ENCODE results near the gene CTAGE9.
"Not testable (repeated sequence)": the region's sequence is repeated elsewhere in the genome, so short reads cannot be mapped to it uniquely, and the experiment has no call there.

CTAGE9 gene

DNA sequence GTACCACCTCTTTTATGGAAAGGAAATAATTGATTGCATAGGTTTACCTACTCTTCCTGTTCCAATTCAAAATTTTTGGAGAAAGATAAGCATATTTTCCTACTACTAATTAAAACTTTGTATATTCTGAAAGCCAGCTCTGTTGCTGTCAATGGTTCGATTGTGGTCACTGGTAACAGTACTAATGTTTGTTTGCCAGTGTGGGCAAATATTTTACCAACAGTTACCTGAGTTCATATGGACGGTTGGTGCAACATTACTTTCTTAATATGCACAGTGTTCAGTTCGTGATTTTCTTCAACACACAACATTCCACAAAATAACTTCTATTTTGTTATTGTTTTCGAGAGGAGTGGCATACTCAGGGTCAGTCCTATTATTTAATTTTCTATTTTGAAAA lies 17.1 kb upstream of the CTAGE9 start:
- no peak for DNase-seq

- DNase-seq, result no peak
Measured at GRCh38 chr6:131727467-131727866, 16.6 kb upstream of the CTAGE9 start.

DNA sequence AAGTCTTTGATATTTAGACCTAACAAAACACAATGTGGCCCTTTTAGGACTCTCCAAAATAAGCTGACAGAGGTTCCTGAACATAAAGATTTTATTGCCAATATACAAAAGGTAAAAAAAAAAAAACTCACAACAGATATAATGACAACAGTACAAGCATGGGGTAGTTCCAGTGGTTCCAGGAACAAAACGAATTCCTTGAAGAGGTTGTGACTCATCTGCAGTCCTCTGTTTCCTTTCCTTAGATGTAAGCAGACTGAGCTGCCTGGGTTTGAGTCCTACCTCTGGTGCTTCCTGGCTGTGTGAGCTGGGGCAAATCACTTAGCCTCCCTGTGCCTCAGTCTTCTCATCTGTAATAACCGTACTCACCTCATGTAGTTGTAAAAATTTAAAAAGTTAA lies 13.3 kb upstream of the CTAGE9 start:
- DNase-seq, result no peak

DNA sequence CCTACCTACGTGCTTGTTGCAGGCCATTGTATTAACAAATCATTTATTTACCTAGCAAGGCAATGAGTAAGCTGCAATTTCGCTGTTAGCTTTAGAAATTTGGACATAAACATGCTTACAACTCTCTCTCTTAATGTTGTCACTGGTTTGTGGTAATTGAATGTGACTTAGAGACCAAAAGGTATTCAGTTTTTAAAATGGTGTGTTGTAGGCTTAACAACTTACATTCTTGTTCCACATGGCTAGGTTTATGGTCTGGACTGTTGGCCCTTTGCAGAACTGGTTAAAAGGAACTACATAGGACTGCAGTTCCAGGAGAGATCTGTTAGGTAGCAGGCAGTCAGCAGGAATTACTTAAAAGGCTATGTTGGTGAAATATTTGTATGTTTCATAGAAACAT lies 10.3 kb upstream of the CTAGE9 start:
- no peak for DNase-seq

GRCh38 chr6:131717836-131718542 lies 7.2 kb upstream of the CTAGE9 start:
- DNase-seq, result no peak

DNA sequence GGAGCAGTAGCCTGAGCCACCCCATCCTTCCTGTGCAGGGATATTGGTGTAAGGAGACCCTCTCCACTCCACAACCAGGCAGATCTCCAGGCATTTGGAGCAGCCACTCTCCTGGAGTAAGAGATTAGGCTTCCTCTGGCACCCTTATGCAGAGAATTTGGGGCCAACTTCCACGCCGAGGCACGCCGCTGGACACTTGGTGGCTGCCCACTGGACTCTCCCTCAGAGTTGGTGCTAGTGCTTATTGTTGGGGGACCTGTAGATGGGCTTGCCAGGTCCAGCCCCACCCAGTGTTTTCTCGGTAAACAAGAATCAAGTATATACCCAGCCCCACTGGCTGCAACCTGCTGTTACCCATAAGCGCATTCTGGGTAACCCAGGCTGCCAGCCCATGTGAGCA lies 4.8 kb upstream of the CTAGE9 start:
- not testable (repeated sequence) for DNase-seq

DNA sequence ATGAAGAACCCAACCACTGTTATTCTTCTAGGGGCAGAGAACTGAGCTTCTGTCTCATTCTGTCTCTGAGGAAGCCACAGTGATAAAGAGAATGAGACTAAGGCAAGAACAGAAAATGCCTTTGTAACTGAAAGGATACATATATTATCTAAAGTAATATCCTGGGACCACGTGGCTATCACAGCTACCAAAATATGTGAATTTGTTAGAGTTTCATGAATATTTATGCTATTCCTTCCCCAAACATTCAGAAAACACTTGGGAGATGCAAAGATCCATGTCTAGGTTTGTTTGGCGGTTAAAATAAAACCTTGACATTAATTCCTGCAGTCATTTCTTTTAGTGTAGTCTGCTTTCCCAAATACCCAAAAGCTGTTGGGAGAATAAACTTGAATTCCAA lies 6.9 kb downstream of the CTAGE9 start:
- not testable (repeated sequence) for DNase-seq

GRCh38 chr6:131700851-131701250 lies 10.0 kb downstream of the CTAGE9 start:
- not testable (repeated sequence) for DNase-seq

GRCh38 chr6:131696956-131697355 lies 13.9 kb downstream of the CTAGE9 start:
- no peak for DNase-seq

DNA sequence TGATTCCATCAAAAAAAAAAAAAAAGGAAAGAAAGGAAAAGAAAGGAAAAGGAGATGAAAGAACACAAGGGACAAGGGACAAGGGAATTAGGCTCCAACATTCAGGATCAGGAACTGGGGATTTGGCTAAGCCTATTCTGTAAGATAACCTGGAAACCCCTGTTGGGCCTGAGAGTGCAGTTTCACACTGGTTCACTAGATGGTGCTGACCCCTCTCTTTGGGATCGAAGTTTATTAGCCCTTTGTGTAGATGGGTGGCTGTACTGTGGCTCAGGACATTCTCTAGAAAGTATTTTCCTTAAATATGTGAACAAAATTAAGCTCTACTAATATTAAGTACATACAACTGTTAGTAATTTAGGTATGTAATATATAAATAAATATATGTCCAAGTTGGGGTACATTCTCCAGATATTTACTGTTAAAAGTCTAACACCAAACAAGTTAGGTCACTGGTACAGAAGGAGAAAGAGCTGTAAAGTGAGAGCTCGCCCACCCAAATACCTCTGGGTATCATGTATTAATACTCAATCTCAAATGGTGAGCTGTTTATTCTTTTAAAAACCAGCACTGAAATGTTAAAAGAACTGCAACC lies 15.9 kb downstream of the CTAGE9 start:
- DNase-seq, result peak; percentile 28

- DNase-seq, result no peak
Measured at GRCh38 chr6:131693384-131693783, 17.4 kb downstream of the CTAGE9 start.

- DNase-seq, result no peak
Measured at GRCh38 chr6:131692589-131692988, 18.2 kb downstream of the CTAGE9 start.

- DNase-seq, result no peak
Measured at GRCh38 chr6:131692031-131692430, 18.8 kb downstream of the CTAGE9 start.

GRCh38 chr6:131688286-131688685 lies 22.5 kb downstream of the CTAGE9 start:
- no peak for DNase-seq

DNA sequence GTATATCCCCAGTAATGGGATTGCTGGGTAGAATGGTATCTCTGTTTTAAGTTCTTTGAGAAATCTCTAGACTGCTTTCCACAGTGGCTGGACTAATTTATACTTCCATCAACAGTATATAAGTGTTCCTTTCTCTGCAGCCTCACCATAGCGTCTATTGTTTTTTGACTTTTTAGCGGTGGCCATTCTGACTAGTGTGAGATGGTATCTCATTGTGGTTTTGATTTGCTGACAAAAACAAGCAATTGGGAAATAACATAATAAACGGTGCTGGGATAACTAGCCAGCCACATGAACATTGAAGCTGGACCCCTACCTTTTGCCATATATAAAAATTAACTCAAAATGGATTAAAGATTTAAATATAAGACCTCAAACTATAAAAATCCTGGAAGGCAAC lies 23.8 kb downstream of the CTAGE9 start:
- no peak for DNase-seq

- no peak for DNase-seq
Measured at GRCh38 chr6:131685266-131685780, 25.5 kb downstream of the CTAGE9 start.

DNA sequence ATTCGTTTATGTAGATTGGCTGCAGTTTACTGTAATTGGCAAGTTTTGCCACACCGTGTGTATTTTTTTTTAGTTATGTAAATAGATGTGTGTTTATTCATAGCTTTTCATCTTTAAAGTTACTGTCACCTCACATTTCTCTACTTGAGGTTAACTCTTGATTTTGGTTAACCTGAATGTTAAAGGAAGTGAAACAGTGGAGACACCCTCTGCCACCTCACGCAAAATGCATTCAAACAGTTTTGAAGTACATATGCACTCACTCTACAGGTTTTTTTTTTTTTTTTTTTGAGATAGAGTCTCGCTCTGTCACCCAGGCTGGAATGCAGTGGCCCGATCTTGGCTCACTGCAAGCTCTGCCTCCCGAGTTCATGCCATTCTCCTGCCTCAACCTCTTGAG lies 27.3 kb downstream of the CTAGE9 start:
- DNase-seq, result no peak

- no peak for DNase-seq
Measured at GRCh38 chr6:131682442-131682841, 28.4 kb downstream of the CTAGE9 start.

- no peak for DNase-seq
Measured at GRCh38 chr6:131681585-131681984, 29.2 kb downstream of the CTAGE9 start.

DNA sequence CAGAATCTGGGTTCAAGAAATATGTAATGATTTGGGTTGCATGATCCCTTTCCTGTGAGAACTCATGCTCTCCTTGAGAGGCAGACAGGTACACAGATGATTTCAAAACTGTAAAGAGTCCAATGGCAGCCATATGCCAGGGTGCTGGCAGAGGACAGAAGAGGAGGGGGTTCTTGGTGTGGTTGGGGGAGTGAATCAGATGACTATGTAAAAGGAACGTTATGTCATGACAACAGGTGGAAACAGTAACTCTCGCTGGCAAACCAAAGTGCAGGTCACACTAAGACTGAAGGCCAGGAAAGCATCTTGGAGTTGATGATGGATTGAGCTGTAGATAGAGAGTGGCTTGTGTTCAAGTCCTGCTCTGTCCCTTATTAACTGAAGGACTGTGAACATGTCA lies 29.9 kb downstream of the CTAGE9 start:
- DNase-seq, result no peak

DNA sequence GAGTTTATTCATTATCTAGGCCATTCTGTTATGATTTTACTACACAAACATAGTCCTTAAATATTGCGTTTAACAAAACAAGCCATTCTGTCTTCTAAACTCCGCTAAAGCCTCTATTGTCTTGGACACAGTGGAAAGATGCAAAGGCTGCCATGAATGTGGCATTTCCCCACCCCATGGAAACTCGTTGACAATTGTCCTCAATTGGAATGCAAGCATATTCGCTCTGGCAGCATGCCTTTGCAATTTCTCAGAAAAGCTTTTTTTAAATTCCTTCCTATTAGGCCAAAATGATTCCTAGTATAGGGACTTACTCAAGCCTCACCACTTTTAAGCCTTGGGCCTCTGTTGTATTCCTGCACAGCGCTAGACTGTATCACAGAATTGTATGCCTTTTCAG lies 32.4 kb downstream of the CTAGE9 start:
- DNase-seq, result no peak

- no peak for DNase-seq
Measured at GRCh38 chr6:131673184-131673583, 37.6 kb downstream of the CTAGE9 start.

- no peak for DNase-seq
Measured at GRCh38 chr6:131669891-131670290, 40.9 kb downstream of the CTAGE9 start.

DNA sequence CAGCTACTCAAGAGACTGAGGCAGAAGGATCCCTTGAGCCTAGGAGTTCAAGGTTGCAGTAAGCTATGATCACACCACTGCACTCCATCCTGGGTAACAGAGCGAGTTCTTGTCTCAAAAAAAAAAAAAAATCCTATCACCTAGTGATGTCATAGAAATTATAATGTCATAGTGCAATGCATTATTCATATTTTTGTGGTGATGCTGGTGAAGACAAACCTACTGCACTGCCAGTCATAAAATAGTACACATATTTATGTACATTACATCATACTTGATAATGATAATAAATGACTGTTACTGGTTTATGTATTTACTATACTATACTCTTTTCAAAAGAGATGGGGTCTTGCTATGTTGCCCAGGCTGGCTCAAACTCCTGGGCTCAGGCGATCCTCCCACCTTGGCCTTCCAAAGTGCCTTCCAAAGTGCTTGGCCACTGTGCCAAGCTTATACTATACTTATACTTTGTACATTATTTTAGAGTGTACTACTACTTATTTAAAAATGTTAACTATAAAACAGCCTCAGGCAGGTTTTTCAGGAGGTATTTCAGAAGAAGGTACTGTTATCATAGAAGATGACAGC lies 47.1 kb downstream of the CTAGE9 start:
- no peak for DNase-seq

Data from CD4-positive, alpha-beta T cell treated with Interleukin-21 for 1 hour (primary cell).